Measurements from ENCODE around the gene PRKCE. TPM values are rescaled to one million over a fixed set of nuclear protein-coding genes. Genes with fewer than 3 reads are reported as not detected.
A peak's percentile ranks its signal among the peaks of the same experiment; 100 is the strongest.

The PRKCE gene
- total RNA-seq, 1 donor from 2014 or later, result 15.7 TPM

- no peak for DNase-seq
Measured at GRCh38 chr2:45631955-45632354, 19.5 kb upstream of the PRKCE start.

- no peak for DNase-seq
Measured at GRCh38 chr2:45634223-45634622, 17.3 kb upstream of the PRKCE start.

- DNase-seq, result no peak
Measured at GRCh38 chr2:45636008-45636407, 15.5 kb upstream of the PRKCE start.

- no peak for DNase-seq
Measured at GRCh38 chr2:45637440-45637839, 14.0 kb upstream of the PRKCE start.

- no peak for DNase-seq
Measured at GRCh38 chr2:45640576-45640975, 10.9 kb upstream of the PRKCE start.

GRCh38 chr2:45643095-45643494 is 8.4 kb upstream of the PRKCE start:
- DNase-seq, result no peak

GRCh38 chr2:45643543-45644542 is 7.6 kb upstream of the PRKCE start:
- DNase-seq, result peak; percentile 83

GRCh38 chr2:45646289-45646688 is 5.2 kb upstream of the PRKCE start:
- DNase-seq, result no peak

- DNase-seq, result no peak
Measured at GRCh38 chr2:45647356-45647755, 4.1 kb upstream of the PRKCE start.

- no peak for DNase-seq
Measured at GRCh38 chr2:45647986-45648520, 3.4 kb upstream of the PRKCE start.

GRCh38 chr2:45648636-45649035 is 2.8 kb upstream of the PRKCE start:
- no peak for DNase-seq

GRCh38 chr2:45649462-45649857 is 2.0 kb upstream of the PRKCE start:
- DNase-seq, result no peak

GRCh38 chr2:45649858-45650811 is 1.3 kb upstream of the PRKCE start:
- peak; percentile 71 for DNase-seq

- DNase-seq, result peak; percentile 96
Measured at GRCh38 chr2:45650851-45651414, 542 bp upstream of the PRKCE start.

- peak; percentile 63 for DNase-seq
Measured at GRCh38 chr2:45652090-45653031, 886 bp downstream of the PRKCE start.

- DNase-seq, result peak; percentile 13
Measured at GRCh38 chr2:45653122-45653913, 1.8 kb downstream of the PRKCE start.

GRCh38 chr2:45654250-45654649 is 2.8 kb downstream of the PRKCE start:
- no peak for DNase-seq

GRCh38 chr2:45661828-45662227 is 10.4 kb downstream of the PRKCE start:
- DNase-seq, result no peak

- no peak for DNase-seq
Measured at GRCh38 chr2:45664635-45665261, 13.3 kb downstream of the PRKCE start.

- DNase-seq, result no peak
Measured at GRCh38 chr2:45668509-45668908, 17.0 kb downstream of the PRKCE start.

Data from tongue (tissue), 2 donors.